CD4-positive, CD25-positive, alpha-beta regulatory T cell (primary cell): ENCODE results near the gene TFCP2L1. TPM values are rescaled to one million over a fixed set of nuclear protein-coding genes. Genes with fewer than 3 reads are reported as not detected.

Experiments used
- ATAC-seq, 2 donors: fragments of 150-1000 bp; cut with Tn5 transposase; one replicate each; pipeline ENCODE4 v1.10.0; 2021; ENCODE audit warnings: low read depth in 2 of 2, moderate number of reproducible peaks in 2 of 2, moderate library complexity in 1 of 2
- DNase-seq, 3 donors: peaks; one replicate each; pipeline versions ENCODE4 v3.0.0 to v3.0.0-alpha.2; 2012 to 2022; ENCODE audit warnings: mixed read lengths in 1 of 3
- H3K27ac ChIP-seq: one replicate; pipeline ENCODE4 v1.7.0; 2013; ENCODE audit warnings: mild to moderate bottlenecking, low read length; ENCODE audit not compliant: insufficient read depth, poor library complexity, severe bottlenecking
- H3K27me3 ChIP-seq: one replicate; pipeline ENCODE4 v1.7.0; 2013; ENCODE audit warnings: low read length; ENCODE audit not compliant: control insufficient read depth, insufficient read depth
- H3K36me3 ChIP-seq: one replicate; pipeline ENCODE4 v1.7.0; 2013; ENCODE audit warnings: mild to moderate bottlenecking, low read length, moderate library complexity; ENCODE audit not compliant: control insufficient read depth, insufficient read depth
- H3K4me1 ChIP-seq: 2 replicates; pipeline ENCODE4 v1.7.0; 2013; ENCODE audit warnings: mild to moderate bottlenecking, low read length; ENCODE audit not compliant: insufficient read depth, control insufficient read depth, poor library complexity, severe bottlenecking
- H3K4me3 ChIP-seq: one replicate; pipeline ENCODE4 v1.7.0; 2013; ENCODE audit warnings: low read depth, mild to moderate bottlenecking, low read length, moderate library complexity
- H3K9me3 ChIP-seq, 2 experiments: 1 replicate in 1 of 2; 2 replicates in 1 of 2; pipeline ENCODE4 v1.7.0; 2013; ENCODE audit warnings: low read length in 2 of 2, mild to moderate bottlenecking in 1 of 2, moderate library complexity in 1 of 2; ENCODE audit not compliant: control insufficient read depth in 2 of 2
- H3K27ac Mint-ChIP-seq, 3 donors: one replicate each; pipeline ENCODE4 v1.8.0; 2020 to 2022; ENCODE audit warnings: mild to moderate bottlenecking in 3 of 3, mixed read lengths in 3 of 3, moderate library complexity in 2 of 3
- H3K27me3 Mint-ChIP-seq: one replicate; pipeline ENCODE4 v1.8.0; 2022; ENCODE audit warnings: mild to moderate bottlenecking, mixed read lengths
- H3K36me3 Mint-ChIP-seq: one replicate; pipeline ENCODE4 v1.8.0; 2020; ENCODE audit warnings: mixed read lengths
- H3K4me1 Mint-ChIP-seq, 4 donors: one replicate each; pipeline ENCODE4 v1.8.0; 2020 to 2022; ENCODE audit warnings: mixed read lengths in 4 of 4, mild to moderate bottlenecking in 1 of 4
- H3K4me3 Mint-ChIP-seq, 4 donors: one replicate each; pipeline ENCODE4 v1.8.0; 2020 to 2022; ENCODE audit warnings: mild to moderate bottlenecking in 4 of 4, mixed read lengths in 4 of 4, moderate library complexity in 3 of 4
- H3K9me3 Mint-ChIP-seq, 7 donors: one replicate each; pipeline ENCODE4 v1.8.0; 2020 to 2022; ENCODE audit warnings: mixed read lengths in 7 of 7, mild to moderate bottlenecking in 3 of 7, moderate library complexity in 2 of 7
- polyA plus RNA-seq, 4 donors: library from polyadenylated mRNA; unstranded; fragments of 300-500 nt; fragmentation: Illumina TruSeq; gene quantifications; one replicate each; pipeline ENCODE4 v1.2.3, GENCODE V29; 2021
- total RNA-seq: library from RNA; stranded (reverse); gene quantifications from one replicate; pipeline ENCODE4 v1.2.3, GENCODE V29; 2022

The TFCP2L1 gene
- total and polyA plus RNA-seq, 5 donors from 2014 or later = 0.05 TPM; not detected in 4

GRCh38 chr2:121194626-121195025 lies 90.4 kb downstream of the TFCP2L1 start:
- Histone ChIP-seq H3K27me3 (no peaks in the 10 kb centered on the region), H3K4me1 (no peaks in the 10 kb centered on the region), H3K27ac (no peak overlapping the region), H3K36me3 (no peaks in the 10 kb centered on the region), H3K9me3 (no peaks in the 10 kb centered on the region), H3K4me3 (no peak overlapping the region)
- Mint-ChIP-seq H3K27me3 (no peaks in the 10 kb centered on the region), H3K36me3 (no peaks in the 10 kb centered on the region), H3K27ac (no peak overlapping the region), H3K4me1 (no peaks in the 10 kb centered on the region), H3K9me3 (no peaks in the 10 kb centered on the region), H3K4me3 (no peak overlapping the region)
- DNase-seq = no peak
- ATAC-seq = no peak

- Mint-ChIP-seq H3K9me3 (no peaks in the 10 kb centered on the region), H3K27me3 (no peaks in the 10 kb centered on the region), H3K4me1 (no peaks in the 10 kb centered on the region)
Observed at GRCh38 chr2:121193185-121193584, 91.8 kb downstream of the TFCP2L1 start.

GRCh38 chr2:121192576-121192975 lies 92.4 kb downstream of the TFCP2L1 start:
- Histone ChIP-seq H3K36me3 (no peaks in the 10 kb centered on the region), H3K4me1 (no peaks in the 10 kb centered on the region), H3K4me3 (no peak overlapping the region), H3K9me3 (no peaks in the 10 kb centered on the region), H3K27ac (no peak overlapping the region), H3K27me3 (no peaks in the 10 kb centered on the region)
- Mint-ChIP-seq H3K27me3 (no peaks in the 10 kb centered on the region), H3K9me3 (no peaks in the 10 kb centered on the region), H3K27ac (no peak overlapping the region), H3K36me3 (no peaks in the 10 kb centered on the region), H3K4me1 (no peaks in the 10 kb centered on the region), H3K4me3 (peak overlapping the region in 1 of 4 donors; percentile 63)
- no peak for DNase-seq
- ATAC-seq = no peak

More at GRCh38 chr2:121193185-121193584, 91.8 kb downstream of the TFCP2L1 start:
- no peaks in the 10 kb centered on the region for H3K9me3 ChIP-seq
- ATAC-seq (no peak), DNase-seq (no peak)
- H3K27ac ChIP-seq = no peak overlapping the region
- no peak overlapping the region for H3K4me3 Mint-ChIP-seq
- no peaks in the 10 kb centered on the region for H3K36me3 Mint-ChIP-seq
- H3K4me3 ChIP-seq = no peak overlapping the region
- no peaks in the 10 kb centered on the region for H3K36me3 ChIP-seq
- no peaks in the 10 kb centered on the region for H3K4me1 ChIP-seq
- no peak overlapping the region for H3K27ac Mint-ChIP-seq
- H3K27me3 ChIP-seq = no peaks in the 10 kb centered on the region

- Histone ChIP-seq H3K9me3 (no peaks in the 10 kb centered on the region), H3K27me3 (no peaks in the 10 kb centered on the region), H3K27ac (no peak overlapping the region), H3K36me3 (no peaks in the 10 kb centered on the region), H3K4me1 (no peaks in the 10 kb centered on the region), H3K4me3 (no peak overlapping the region)
- Mint-ChIP-seq H3K27me3 (no peaks in the 10 kb centered on the region), H3K9me3 (no peaks in the 10 kb centered on the region), H3K4me1 (no peaks in the 10 kb centered on the region), H3K36me3 (no peaks in the 10 kb centered on the region), H3K4me3 (no peak overlapping the region), H3K27ac (no peak overlapping the region)
- no peak for DNase-seq
- ATAC-seq = no peak
Observed at GRCh38 chr2:121191191-121192170, 93.5 kb downstream of the TFCP2L1 start.

GRCh38 chr2:121189661-121190381 lies 95.2 kb downstream of the TFCP2L1 start:
- ATAC-seq = no peak
- no peaks in the 10 kb centered on the region for H3K36me3 Mint-ChIP-seq
- no peak overlapping the region for H3K27ac ChIP-seq
- H3K36me3 ChIP-seq = no peaks in the 10 kb centered on the region
- no peak for DNase-seq
- H3K27ac Mint-ChIP-seq = no peak overlapping the region
- no peaks in the 10 kb centered on the region for H3K27me3 ChIP-seq
- no peaks in the 10 kb centered on the region for H3K4me1 ChIP-seq
- H3K9me3 ChIP-seq = no peaks in the 10 kb centered on the region
- H3K4me3 ChIP-seq = no peak overlapping the region
- no peaks in the 10 kb centered on the region for H3K4me1 Mint-ChIP-seq
- H3K4me3 Mint-ChIP-seq = no peak overlapping the region
- no peaks in the 10 kb centered on the region for H3K27me3 Mint-ChIP-seq
- H3K9me3 Mint-ChIP-seq = peaks cover 0 to 1% (median 0%) of the 10 kb centered on the region in 7 donors

GRCh38 chr2:121189011-121189410 lies 96.0 kb downstream of the TFCP2L1 start:
- Mint-ChIP-seq H3K4me1 (no peaks in the 10 kb centered on the region), H3K36me3 (no peaks in the 10 kb centered on the region), H3K27me3 (no peaks in the 10 kb centered on the region), H3K9me3 (peaks cover 0 to 1% (median 0%) of the 10 kb centered on the region in 7 donors), H3K4me3 (no peak overlapping the region), H3K27ac (no peak overlapping the region)
- H3K36me3 ChIP-seq = no peaks in the 10 kb centered on the region
- H3K9me3 ChIP-seq = no peaks in the 10 kb centered on the region
- ATAC-seq = no peak
- H3K4me3 ChIP-seq = no peak overlapping the region
- H3K4me1 ChIP-seq = no peaks in the 10 kb centered on the region
- H3K27me3 ChIP-seq = no peaks in the 10 kb centered on the region
- no peak overlapping the region for H3K27ac ChIP-seq
- no peak for DNase-seq

- Histone ChIP-seq H3K9me3 (no peaks in the 10 kb centered on the region), H3K27ac (no peak overlapping the region), H3K36me3 (no peaks in the 10 kb centered on the region), H3K4me3 (no peak overlapping the region), H3K27me3 (no peaks in the 10 kb centered on the region), H3K4me1 (no peaks in the 10 kb centered on the region)
- DNase-seq = no peak
- no peak for ATAC-seq
- no peak overlapping the region for H3K4me3 Mint-ChIP-seq
- no peaks in the 10 kb centered on the region for H3K36me3 Mint-ChIP-seq
- H3K4me1 Mint-ChIP-seq = no peaks in the 10 kb centered on the region
- H3K9me3 Mint-ChIP-seq = peaks cover 0 to 1% (median 0%) of the 10 kb centered on the region in 7 donors
- H3K27me3 Mint-ChIP-seq = no peaks in the 10 kb centered on the region
- no peak overlapping the region for H3K27ac Mint-ChIP-seq
Observed at GRCh38 chr2:121187982-121188411, 97.0 kb downstream of the TFCP2L1 start.
